ENCODE results near the gene CMSS1. TPM values are rescaled to one million over a fixed set of nuclear protein-coding genes. Genes with fewer than 3 reads are reported as not detected.

The CMSS1 gene
- total and polyA plus RNA-seq, 2 donors, result 14.7 to 25.0 TPM

DNA sequence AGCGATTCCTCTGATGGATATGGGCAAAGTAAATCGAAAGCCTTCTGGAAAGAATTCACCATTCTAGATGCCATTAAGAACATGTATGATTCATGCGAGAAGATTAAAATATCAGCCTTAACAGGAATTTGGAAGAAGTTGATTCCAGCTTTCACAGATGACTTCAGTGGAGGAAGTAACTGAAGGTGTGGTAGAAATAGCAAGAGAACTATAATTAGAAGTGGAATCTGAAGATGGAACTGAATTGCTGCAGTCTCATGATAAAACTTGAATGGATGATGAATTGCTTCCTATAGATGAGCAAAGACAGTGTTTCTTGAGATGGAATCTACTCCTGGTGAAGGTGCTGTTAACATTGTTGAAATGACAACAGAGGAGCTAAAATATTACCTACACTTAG lies 413.0 kb downstream of the CMSS1 start:
- Histone ChIP-seq H3K27ac (ENCODE audit: low read depth) (no peak overlapping the region), H3K4me1 (ENCODE audit: insufficient read depth) (no peaks in the 10 kb centered on the region), H3K36me3 (ENCODE audit: insufficient read depth) (no peaks in the 10 kb centered on the region), H3K4me3 (ENCODE audit: low read depth, low read length) (no peak overlapping the region)
- WGBS, result 97% methylated on average over 3 of the region's 3 CpGs
- DNase-seq (ENCODE audit: extremely low spot score), result no peak

Small RNA genes lying within 50 kb of the gene (small RNA-seq; reads per million reads assigned to genes)
- not detected for gene MIR3921

Other genes starting within 250 kb of the CMSS1 start
- 21.1 TPM for gene COL8A1, start 179.3 kb upstream of the CMSS1 start, total RNA-seq
- gene COL8A1, start 179.3 kb upstream of the CMSS1 start, polyA plus RNA-seq, result 26.4 TPM

All from urinary bladder (tissue), 4 donors.